Stimulated activated CD8-positive, alpha-beta memory T cell treated with anti-CD3 and anti-CD28 coated beads, Interleukin-12 subunit alpha, Interleukin-12 subunit beta, amount 100 ng/mL, for 4 hours (primary cell): ENCODE measurements around the gene DNAH14.
"Not testable (repeated sequence)": the region's sequence is repeated elsewhere in the genome, so short reads cannot be mapped to it uniquely, and the experiment has no call there.

Experiments used
- DNase-seq: peaks from one replicate; pipeline ENCODE4 v3.0.0-alpha.2; 2020; ENCODE audit warnings: low read depth

Gene DNAH14

DNA sequence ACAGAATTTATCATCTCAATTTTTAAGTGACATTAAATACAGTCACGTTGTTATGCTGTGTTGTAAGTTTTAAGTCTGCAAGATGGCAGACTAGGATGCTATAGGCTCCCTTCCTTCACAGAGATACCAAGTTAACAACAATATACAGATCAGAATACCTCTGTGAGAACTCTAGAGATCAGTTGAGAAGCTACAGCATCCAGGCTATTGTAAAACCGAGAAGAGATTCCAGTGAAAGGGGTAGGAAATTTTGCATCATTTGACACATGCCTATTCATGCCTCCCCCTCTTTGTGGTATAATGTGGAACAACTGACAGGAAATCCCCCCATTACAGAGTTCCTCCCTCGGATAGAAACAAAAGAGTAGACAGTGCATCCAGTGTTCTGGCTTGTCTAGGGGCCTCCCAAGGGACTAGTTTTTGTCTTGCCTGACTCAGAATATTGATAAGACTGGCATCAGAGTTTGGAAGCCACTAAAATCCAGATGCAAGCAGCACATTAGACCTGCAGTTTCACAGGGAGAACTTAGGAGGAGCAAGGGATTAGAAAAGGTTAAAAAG is 417.7 kb downstream of the DNAH14 start:
- no peak for DNase-seq

DNA sequence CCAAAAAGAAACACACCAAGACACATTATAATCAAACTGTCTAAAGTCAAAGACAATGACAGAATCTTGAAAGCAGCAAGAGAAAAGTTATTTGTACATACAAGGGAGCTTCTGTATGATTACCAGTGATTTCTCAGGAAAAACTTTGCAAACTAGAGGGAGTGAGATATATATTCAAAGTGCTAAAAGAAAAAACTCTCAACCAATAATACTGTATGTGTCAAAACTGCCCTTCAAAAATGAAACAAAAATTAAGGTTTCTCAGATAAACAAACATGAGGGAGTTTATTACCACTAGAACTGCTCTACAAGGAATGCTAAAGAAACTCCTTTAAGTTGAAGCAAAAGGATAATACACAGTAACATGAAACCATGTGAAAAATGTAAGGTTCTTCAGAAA is 418.9 kb downstream of the DNAH14 start:
- no peak for DNase-seq

DNA sequence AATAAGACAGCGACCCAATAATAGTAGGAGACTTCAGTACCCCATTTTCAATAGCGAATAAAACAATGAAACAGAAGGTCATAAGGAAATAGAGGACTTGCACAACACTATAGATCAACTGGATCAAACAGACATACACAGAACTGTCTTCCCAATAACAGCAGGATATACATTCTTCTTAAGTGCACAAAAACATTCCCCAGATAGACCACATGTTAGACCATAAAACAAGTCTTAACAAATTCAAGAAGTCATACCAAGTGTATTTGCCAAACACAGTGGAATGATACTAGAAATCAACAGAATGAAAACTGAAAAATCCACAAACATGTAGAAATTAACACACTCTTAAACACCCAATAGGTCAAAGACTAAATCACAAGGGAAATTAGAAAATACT is 420.4 kb downstream of the DNAH14 start:
- no peak for DNase-seq

DNA sequence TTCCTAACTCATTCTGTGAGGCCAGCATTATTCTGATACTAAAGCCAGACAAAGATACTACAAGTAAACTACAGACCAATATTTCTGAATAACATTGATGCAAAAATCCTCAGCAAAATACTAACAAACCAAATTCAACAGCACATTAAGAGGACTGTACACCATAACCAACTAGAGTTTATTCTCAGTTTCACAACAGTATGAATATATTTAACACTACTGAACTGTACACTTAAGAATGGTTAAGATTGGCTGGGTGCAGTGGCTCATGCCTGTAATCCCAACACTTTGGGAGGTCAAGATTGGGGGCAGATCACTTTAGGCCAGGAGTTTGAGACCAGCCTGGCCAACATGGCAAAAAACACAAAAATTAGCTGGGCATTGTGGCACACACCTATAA is 421.4 kb downstream of the DNAH14 start:
- DNase-seq = no peak

DNA sequence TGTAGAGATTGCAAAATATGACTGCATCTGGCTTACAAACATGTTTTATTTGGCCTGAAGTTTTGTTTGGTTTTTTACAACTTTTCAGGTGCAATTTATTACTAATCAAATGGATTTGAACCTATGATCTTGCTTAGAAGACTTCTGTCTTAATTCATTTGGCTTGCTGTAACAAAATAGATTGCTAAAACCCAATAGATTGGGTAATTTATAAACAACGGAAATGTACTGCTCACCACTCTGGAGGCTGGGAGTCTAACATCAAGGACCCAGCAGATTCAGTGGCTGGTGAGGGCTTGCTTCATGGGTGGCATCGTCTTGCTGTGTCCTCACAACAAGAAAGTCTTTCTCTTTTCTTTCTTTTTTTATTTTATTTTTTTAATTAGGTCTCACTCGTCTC is 425.4 kb downstream of the DNAH14 start:
- DNase-seq = no peak

DNA sequence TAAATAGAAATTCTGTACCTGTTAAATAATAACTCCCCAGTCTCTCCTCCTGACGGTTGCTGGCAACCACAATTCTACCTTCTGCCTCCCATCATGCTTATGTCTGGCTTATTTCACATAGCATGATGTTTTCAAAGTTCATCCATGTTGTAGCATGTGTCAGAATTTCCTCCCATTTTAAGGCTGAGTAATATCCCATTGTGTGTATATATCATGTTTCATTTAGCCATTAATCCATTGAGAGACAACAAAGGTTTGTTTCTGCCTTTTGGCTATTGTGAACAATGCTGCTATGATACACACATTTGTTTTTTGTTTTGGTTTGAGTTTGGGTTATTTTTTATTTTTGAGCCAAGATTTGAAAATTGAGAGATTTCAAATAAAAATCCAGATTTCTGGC is 426.4 kb downstream of the DNAH14 start:
- no peak for DNase-seq

DNA sequence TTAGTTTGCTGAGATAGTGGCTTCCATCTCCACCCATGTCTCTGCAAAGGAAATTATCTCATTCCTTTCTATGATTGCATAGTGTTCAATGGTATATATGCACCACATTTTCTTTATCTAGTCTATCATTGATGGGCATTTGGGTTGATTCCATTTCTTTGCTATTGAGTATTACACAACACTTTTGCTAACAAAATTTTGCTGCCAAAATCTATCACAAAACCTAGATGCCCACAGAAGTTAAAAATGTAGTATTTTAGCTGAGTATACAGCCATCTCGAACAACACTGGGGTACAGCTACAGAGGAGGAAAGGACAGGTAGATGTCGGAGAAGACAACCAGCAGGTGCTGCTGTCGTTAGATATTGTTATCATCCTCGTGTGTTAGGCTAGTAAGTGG is 430.6 kb downstream of the DNAH14 start:
- DNase-seq = no peak

DNA sequence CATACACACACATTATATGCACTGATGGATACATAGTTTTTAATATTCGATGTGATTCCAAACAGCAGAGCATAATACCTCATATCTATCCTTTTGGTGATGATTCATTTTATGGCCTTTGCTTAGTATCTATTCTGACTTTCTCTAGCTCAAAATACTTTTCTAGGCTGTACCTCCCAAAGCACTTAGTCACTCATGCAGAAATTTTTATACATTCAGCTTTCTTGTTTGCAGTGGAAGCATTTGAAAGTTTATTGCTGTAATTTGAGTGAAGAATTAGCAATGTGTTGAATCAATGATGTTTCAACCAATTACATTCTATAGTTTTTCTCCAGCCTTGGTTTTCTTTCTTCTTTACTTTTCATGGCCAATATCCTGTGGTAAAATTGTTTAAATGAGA is 431.7 kb downstream of the DNAH14 start:
- no peak for DNase-seq

DNA sequence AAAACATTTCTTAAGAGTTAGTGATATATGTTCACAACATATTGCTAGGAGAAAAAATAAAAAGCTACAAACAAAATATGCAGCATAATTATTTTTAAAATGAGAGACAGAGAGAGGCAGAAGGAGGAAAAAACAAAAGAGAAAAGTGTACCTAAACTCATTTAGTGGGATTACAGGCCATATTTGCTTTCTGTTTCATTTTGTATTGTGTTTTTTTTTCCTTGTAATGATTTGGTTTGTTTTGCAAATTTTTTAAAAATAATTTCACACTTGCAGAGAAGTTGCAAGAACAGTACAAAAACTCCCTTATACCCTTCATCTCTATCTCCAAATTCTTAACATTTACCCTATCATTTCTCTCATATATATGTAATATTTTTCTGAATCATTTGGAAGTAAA is 433.3 kb downstream of the DNAH14 start:
- DNase-seq = no peak

DNA sequence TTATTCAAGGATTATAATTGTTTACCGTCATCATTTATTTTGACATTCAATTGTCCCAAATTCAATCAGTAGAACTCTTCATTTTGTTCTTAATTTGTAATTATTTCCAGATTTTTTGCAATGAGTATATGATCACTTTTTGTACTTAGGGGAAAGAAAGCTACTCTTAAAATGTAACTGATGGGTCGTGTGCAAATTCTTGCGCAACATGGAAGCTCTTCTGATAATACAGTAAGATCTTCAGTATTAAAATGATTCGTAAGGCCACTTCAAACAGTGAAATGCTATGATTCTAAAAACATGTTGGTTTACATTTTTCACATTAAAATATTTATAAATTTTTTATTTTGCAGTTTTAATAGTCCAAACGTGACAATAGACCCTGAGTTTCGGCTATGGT is 435.0 kb downstream of the DNAH14 start:
- no peak for DNase-seq

DNA sequence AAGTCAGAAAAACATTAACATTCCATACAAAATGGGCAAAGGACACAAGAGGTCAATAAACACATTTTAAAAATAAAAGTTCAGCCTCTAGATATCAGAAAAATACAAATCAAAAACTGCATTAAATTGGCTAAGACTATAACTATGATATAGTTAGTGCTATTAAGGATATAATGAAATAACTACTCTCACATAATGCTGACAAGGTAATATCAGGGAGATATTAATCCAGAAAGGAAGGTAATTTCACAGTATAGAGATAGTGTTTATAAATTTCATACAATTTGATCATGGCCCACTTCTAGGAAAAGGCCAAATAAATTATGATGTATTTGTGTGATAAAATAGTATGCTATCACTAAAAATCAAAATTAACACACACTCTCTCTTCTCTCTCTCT is 436.5 kb downstream of the DNAH14 start:
- DNase-seq = no peak

DNA sequence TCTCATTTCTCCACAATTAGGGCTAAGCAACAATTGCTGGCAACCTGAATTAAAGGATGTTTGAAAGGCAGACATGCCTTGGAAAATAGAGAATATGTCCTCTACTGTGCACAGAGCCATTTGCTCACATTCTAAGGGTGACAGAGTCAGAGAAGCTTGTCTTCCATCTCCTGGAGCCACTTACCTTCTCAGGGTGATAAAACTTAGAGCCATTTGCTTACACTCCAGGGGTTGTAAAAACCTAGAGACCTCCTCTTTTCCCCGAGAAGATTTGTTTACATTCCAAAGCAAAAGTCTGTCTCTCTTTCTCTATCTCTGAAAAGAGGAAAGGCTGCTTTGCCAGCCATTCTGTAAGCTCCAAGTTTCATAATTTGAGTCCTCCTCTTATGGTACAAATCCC is 437.1 kb downstream of the DNAH14 start:
- no peak for DNase-seq

DNA sequence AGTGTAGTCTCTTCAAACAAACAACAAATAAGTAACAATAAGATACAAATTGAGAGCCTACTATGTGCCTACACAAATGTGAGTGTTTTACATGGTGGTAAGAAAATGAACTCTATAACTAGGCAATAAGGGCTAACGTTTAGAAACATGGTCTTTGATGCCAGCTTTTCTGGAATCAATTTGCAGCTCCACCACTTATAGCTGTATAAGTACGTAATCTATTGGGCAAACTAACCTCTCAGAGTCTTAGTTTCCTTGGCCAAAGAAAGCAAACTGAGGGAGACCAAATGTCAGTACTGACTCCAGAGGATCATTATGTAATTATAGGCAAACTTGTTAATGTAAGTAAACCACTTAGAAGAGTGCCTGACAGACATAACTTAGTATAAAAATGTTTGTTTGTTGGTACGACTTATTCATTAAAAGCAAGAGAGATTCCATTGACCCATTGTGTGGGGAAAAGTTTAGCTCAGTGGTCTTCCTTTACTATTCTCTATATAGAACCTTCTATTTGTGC is 438.6 kb downstream of the DNAH14 start:
- DNase-seq = no peak

DNA sequence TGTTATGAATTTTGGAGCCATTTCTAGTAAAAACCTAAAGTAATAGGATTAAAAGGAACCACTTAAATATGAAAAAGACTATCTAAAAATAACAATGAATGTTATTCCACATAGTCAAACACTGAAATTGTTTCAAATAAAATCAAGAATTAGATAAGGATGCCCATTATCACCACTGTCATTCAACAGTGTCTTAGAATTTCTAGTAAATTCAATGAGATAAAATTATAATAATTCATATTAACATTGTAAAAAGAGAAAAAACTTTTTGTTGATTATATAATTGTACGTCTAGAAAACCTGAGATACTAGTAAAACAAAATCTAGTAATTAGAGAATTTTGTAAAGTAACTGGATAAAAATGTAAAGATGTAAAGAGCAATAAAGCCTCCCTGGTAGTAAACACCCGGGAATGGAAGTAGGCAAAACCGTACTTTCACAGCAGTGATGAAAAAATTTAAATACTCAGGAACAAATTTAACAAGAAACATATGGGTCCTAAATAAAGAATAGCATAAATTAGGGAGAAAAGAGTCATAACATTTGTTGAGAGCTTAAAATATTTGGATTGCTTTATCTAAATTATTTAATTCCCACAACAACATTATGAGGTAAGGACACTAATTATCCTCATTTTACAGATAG is 442.0 kb downstream of the DNAH14 start:
- no peak for DNase-seq

DNA sequence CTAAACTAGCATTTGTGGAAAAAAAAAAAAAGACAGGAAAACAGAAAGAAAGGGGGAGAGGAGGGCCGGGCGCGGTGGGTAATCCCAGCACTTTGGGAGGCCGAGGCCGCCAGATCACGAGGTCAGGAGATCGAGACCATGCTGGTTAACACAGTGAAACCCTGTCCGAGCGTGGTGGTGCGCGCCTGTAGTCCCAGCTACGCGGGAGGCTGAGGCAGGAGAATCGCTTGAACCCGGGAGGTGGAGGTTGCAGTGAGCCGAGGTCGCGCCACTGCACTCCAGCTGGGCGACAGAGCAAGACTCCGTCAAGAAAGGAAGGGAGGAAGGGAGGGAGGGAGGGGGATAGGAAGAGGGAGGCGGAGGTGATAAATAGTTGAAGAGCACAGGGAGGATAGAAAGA is 443.7 kb downstream of the DNAH14 start:
- no peak for DNase-seq

DNA sequence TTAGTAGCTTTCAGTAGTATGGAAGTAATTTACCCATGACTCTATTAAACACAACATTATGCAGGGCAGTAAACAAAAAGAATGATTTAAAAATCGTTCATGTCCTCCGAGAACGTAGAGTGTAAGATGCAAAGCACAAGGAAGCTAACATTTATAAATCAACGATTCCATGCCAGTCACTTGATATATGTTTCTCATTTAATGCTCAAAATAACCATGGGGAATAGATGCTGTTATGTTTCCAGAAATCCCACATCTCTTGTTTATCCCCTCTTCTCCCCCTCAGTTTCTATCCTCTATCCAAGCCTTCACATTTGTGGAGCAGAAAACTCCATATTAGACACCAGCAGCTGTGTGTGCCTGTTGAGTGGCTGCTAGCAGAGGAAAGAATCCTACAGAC is 445.5 kb downstream of the DNAH14 start:
- DNase-seq = no peak

DNA sequence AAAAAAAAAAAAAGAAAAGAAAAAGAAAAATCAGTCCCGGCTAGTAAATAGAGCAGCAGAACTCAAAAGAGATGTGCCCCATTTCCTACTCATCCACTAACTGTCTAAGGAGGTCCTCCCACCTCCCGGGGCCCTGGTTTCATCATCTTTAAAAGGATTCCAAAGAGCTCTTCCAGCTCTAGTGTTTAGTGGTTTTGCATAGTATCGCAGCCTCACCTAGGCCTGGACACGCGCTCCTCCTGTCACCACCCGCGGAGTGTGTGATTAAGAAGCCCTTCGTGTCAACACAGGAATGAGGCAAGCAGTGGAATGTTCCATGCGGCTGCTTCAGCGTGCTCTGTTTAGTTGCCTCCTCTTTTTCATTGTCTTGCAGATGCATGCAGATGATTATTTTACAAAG is 449.4 kb downstream of the DNAH14 start:
- DNase-seq = no peak

DNA sequence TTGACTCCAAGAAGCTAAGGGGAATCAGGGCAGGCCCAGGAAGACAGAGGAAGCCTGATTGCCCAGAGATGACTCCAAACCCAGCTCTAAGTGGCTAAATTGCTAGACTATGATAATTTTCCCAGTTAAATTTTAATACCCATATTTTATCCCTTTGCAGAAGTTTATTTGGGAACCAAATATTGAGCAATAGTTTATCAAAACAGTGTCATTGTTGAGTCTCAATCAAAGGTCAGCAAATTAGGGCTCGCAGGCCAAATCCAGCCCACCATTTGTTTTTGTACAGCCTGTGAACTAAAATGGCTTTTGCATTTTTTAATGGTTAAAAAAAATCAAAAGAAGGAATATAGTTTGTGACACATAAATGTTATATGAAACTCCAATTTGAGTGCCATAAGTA is 451.2 kb downstream of the DNAH14 start:
- DNase-seq = no peak

DNA sequence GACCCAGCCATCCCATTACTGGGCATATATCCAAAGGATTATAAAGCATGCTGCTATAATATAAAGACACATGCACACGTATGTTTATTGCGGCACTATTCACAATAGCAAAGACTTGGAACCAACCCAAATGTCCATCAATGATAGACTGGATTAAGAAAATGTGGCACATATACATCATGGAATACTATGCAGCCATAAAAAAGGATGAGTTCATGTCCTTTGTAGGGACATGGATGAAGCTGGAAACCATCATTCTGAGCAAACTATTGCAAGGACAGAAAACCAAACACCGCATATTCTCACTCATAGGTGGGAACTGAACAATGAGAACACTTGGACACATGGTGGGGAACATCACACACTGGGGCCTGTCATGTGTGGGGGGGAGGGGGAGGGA is 457.4 kb downstream of the DNAH14 start:
- DNase-seq = not testable (repeated sequence)

DNA sequence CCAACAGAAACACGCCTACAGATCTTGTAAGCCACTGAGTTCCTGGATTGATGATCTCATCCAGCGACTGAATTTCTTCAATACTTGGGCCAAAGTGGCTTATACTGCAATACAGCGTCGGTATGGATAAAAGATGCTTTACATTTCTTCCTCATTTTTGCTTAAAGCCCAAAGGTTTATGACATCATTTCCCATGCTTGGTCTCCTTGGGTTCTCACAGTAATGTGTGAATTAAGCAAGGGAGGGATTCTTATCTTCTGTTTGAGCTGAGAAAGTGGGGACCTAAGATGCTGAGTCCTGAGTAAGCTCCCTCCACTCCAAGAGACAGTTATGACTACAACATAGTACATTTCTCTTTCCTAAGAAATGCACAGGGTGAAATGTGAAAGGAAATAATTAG is 458.9 kb downstream of the DNAH14 start:
- no peak for DNase-seq

DNA sequence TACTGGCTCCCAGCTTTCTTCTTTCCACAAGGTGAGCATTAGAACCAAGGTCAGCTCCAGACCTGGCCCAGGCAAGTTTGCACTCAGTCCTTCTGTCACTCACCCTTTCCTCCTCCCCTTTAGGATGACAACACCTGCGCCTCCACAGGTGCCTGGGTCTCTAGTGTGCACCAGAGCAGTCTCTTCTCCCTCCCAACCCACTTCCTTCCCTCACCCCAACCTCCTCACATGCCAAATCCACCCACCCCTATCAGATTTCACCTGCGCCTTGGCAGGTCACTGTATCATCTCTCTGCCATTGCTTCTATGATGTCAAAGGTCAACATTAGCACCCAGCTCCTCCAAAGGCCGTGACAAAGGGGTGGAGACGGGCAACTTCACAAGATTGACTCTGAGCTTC is 460.4 kb downstream of the DNAH14 start:
- no peak for DNase-seq

DNA sequence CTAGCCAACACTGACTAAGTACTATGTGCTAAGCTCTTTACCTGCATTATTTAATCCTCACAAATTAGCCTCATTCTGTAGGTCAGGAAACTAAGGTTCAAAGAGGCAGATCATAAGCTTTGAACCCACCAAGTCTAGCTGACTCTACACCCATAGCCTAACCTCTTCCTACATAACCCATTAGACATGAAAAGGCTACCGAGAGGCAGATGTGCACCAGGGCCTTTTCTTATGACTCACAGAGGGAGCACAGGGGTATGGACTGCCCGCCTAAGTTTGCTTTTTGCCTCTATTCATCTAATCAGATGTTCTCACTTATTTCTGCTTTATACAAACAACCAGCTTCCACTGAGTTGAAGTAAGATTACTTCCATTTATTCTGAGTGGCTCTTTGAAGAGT is 466.9 kb downstream of the DNAH14 start:
- no peak for DNase-seq

DNA sequence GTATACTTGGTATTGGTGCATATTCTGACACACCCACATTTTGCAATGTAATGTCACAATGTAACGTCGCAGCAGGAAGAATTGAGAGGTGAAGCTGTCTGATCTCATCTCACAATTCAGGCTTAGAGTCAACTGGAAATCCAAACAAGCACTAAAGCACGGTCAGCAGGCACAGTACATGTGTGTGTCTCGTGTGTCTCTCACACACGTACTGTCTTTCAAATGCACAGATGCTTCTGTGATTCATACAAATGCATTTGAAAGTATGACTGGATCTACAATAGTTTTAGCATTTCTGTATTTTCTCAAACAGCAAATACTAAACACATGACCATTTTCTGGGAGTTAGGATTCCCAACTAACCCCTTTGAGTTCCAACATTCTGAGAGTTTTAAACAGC is 471.5 kb downstream of the DNAH14 start:
- no peak for DNase-seq

DNA sequence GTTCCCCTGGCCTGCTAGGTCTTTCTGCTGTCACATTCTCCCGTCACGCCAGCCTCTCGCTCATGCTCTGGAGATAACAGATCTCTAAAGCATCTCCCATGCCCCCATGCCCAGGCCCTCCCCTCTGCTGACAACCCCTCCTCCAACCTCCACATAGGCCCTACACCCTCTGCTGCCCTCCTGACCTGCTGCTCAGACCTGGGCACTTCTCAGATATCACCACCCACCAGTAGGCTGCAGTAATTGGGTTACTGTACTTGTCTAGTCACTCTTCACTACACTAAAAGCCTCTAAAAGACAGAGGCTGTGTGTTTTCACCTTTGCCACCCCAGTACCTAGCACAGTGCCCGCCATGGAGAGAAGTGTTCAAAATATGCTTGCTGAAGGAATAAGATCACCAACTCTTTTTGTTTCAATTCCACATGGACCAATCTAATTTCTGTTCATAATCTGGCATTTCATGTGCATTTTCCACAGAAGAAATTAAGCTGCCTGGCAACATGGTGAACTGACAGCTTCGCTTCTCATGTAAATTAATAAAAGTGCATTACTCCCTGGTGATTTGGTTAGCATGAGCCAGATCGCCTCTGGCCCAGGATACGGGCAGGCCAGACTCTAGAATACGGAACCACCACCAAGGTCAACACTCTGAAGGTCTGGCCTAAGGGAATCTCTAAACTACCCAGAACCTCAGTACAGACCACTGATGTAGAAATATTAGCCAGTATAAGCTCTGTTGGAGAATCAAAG is 477.7 kb downstream of the DNAH14 start:
- no peak for DNase-seq
